K562 (cell line): Measurements from ENCODE around the gene PARP1. TPM values are rescaled to one million over a fixed set of nuclear protein-coding genes. Genes with fewer than 3 reads are reported as not detected.

Source experiments
- ATAC-seq: fragments of 200-7000 bp; cut with Tn5 transposase; 3 replicates; pipeline ENCODE4 v1.9.1; 2020; ENCODE audit warnings: moderate library complexity
- BruUV-seq: library from RNA; stranded (reverse); fragments of 400-500 nt; replicated peaks from 2 replicates; lab custom pipeline; 2021; lab: Mats Ljungman, UMichigan
- CTCF ChIA-PET: fragments of 300-600 bp; formaldehyde crosslinking; extraction: SDS; loops from one replicate; lab custom pipeline; 2021; ENCODE audit warnings: low intra/inter-chr PET ratio; lab: Yijun Ruan, JAX
- POLR2A ChIA-PET: fragments of 300-600, 350-650 bp; sonication (Branson Sonifier 250); formaldehyde crosslinking; extraction: SDS; loops from one replicate; lab custom pipeline; 2021; ENCODE audit warnings: antibody characterized with exemption, inconsistent platforms; lab: Yijun Ruan, JAX
- DNase-seq, 4 experiments: peaks; one replicate each; pipeline versions ENCODE4 v3.0.0 to v3.0.0-alpha.2; 2011 to 2018; ENCODE audit warnings: low spot score in 3 of 4, mixed read lengths in 3 of 4; ENCODE audit errors: extremely low read depth in 1 of 4
- FAIRE-seq: peaks from 2 replicates; lab custom pipeline; 2011; peaks lifted over from hg19 to GRCh38; lab: Jason Lieb, UNC
- H2AFZ ChIP-seq: 2 replicates; pipeline ENCODE4 v1.6.0; 2011; ENCODE audit warnings: low read depth, low read length, control low read depth, inconsistent platforms
- H3K27ac ChIP-seq: fragments of 200-600 bp; 3 replicates; pipeline ENCODE4 v1.8.0; 2011; ENCODE audit warnings: low read depth, mild to moderate bottlenecking, control low read depth, inconsistent platforms, low read length, moderate library complexity, mixed read lengths; ENCODE audit errors: extremely low read depth
- H3K27me3 ChIP-seq, 2 experiments: fragments of 300-600 bp in 1 of 2; 2 replicates in 1 of 2; 3 replicates in 1 of 2; pipeline versions ENCODE4 v1.6.0 to v1.8.0; 2011; ENCODE audit warnings: inconsistent platforms in 2 of 2, low read length in 2 of 2, mild to moderate bottlenecking in 1 of 2, mixed read lengths in 1 of 2, moderate library complexity in 1 of 2; ENCODE audit not compliant: control insufficient read depth in 2 of 2, insufficient read depth in 2 of 2
- H3K36me3 ChIP-seq: fragments of 300-600 bp; 3 replicates; pipeline ENCODE4 v1.8.0; 2011; ENCODE audit warnings: mild to moderate bottlenecking, low read length, inconsistent platforms; ENCODE audit not compliant: control insufficient read depth, insufficient read depth
- H3K4me1 ChIP-seq, 2 experiments: fragments of 200-600 bp in 1 of 2; replicated peaks in 1 of 2; 2 replicates in 1 of 2; 3 replicates in 1 of 2; pipeline versions ENCODE4 v1.5.1 to v1.8.0; 2011; ENCODE audit warnings: inconsistent platforms in 2 of 2, low read length in 2 of 2, mild to moderate bottlenecking in 1 of 2, mixed read lengths in 1 of 2, moderate library complexity in 1 of 2; ENCODE audit not compliant: control insufficient read depth in 2 of 2, insufficient read depth in 2 of 2
- H3K4me2 ChIP-seq: 2 replicates; pipeline ENCODE4 v1.6.1; 2011; ENCODE audit warnings: low read length, control low read depth, inconsistent platforms, mixed read lengths; ENCODE audit not compliant: insufficient read depth
- H3K4me3 ChIP-seq: fragments of 200-600 bp; sonication (generic), shearing (Covaris generic); 2 replicates; pipeline ENCODE4 v1.5.1; 2016; ENCODE audit warnings: control low read depth, inconsistent platforms
- H3K79me2 ChIP-seq: fragments of 200-600 bp; 3 replicates; pipeline ENCODE4 v1.8.0; 2011; ENCODE audit warnings: low read length, inconsistent platforms; ENCODE audit not compliant: control insufficient read depth, insufficient read depth
- H3K9ac ChIP-seq, 2 experiments: 2 replicates each; pipeline versions ENCODE4 v1.6.0 to v1.6.1; 2011; ENCODE audit warnings: low read depth in 2 of 2, low read length in 2 of 2, control low read depth in 1 of 2, inconsistent platforms in 1 of 2, mild to moderate bottlenecking in 1 of 2, mixed read lengths in 1 of 2; ENCODE audit not compliant: insufficient read depth in 1 of 2
- H3K9me1 ChIP-seq: one replicate; pipeline ENCODE4 v1.6.0; 2011; ENCODE audit warnings: inconsistent platforms, mild to moderate bottlenecking, low read length, moderate library complexity; ENCODE audit not compliant: control insufficient read depth, insufficient read depth
- H3K9me3 ChIP-seq: replicated peaks from 2 replicates; pipeline ENCODE4 v1.5.1; 2011; ENCODE audit warnings: low read depth, low read length, inconsistent platforms; ENCODE audit not compliant: control insufficient read depth, insufficient read depth
- H4K20me1 ChIP-seq: replicated peaks from 2 replicates; pipeline ENCODE4 v1.6.1; 2011; ENCODE audit warnings: low read length, inconsistent platforms, mixed read lengths; ENCODE audit not compliant: control insufficient read depth, insufficient read depth
- ATF7 ChIP-seq: fragments of 450-650 bp; IDR thresholded peaks from 2 replicates; pipeline ENCODE4 v1.7.1; 2014; ENCODE audit warnings: mild to moderate bottlenecking, moderate library complexity
- CBX3 ChIP-seq, 2 experiments: IDR thresholded peaks; 1 replicate in 1 of 2; 2 replicates in 1 of 2; pipeline ENCODE4 v1.6.1; 2012; ENCODE audit warnings: inconsistent platforms in 2 of 2, low read length in 2 of 2, borderline replicate concordance in 1 of 2, control low read depth in 1 of 2
- CC2D1A ChIP-seq: fragments of 450-650 bp; IDR thresholded peaks from 2 replicates; pipeline ENCODE4 v1.6.1; 2017; ENCODE audit warnings: mild to moderate bottlenecking
- CXXC5 ChIP-seq: fragments of 250-450 bp; sonication (Bioruptor Pico); IDR thresholded peaks from 2 replicates; pipeline ENCODE4 v1.8.0; 2022; ENCODE audit warnings: inconsistent platforms, mild to moderate bottlenecking, moderate library complexity
- MYNN ChIP-seq, 2 experiments: sonication (generic); formaldehyde crosslinking in 1 of 2; IDR thresholded peaks; 2 replicates each; pipeline versions ENCODE4 v1.5.0 to v1.6.1; 2016 to 2020; ENCODE audit warnings: antibody characterized with exemption in 1 of 2, missing genetic modification reagents in 1 of 2
- POLR2H ChIP-seq: IDR thresholded peaks from 2 replicates; pipeline ENCODE4 v1.6.1; 2016; ENCODE audit warnings: missing genetic modification characterization, low read depth, mild to moderate bottlenecking, control low read depth, missing compliant biosample characterization, moderate library complexity
- RFX7 ChIP-seq: fragments of 250-450 bp; sonication (Bioruptor Pico); IDR thresholded peaks from 2 replicates; pipeline ENCODE4 v1.5.1; 2021; ENCODE audit warnings: mild to moderate bottlenecking
- SETDB1 ChIP-seq: IDR thresholded peaks from one replicate; pipeline ENCODE4 v1.6.1; 2012; ENCODE audit warnings: low read length, control low read depth, inconsistent platforms
- SNIP1 ChIP-seq: fragments of 450-650 bp; IDR thresholded peaks from 2 replicates; pipeline ENCODE4 v1.7.1; 2017; ENCODE audit warnings: low read depth, mild to moderate bottlenecking
- ZFX ChIP-seq: sonication (generic); formaldehyde crosslinking; IDR thresholded peaks from 2 replicates; pipeline ENCODE4 v1.8.0; 2022; ENCODE audit warnings: mild to moderate bottlenecking, missing genetic modification reagents, moderate library complexity
- ZNF263 ChIP-seq: sonication (generic); formaldehyde crosslinking; IDR thresholded peaks from 2 replicates; pipeline ENCODE4 v1.8.0; 2022; ENCODE audit warnings: mild to moderate bottlenecking, missing genetic modification reagents, borderline replicate concordance
- ZNF318 ChIP-seq, 2 experiments: fragments of 450-650 bp; IDR thresholded peaks; 2 replicates each; pipeline ENCODE4 v1.6.1; 2016; ENCODE audit warnings: mild to moderate bottlenecking in 2 of 2, borderline replicate concordance in 1 of 2, low read depth in 1 of 2, moderate library complexity in 1 of 2
- WGBS: fragments of 100-300 bp; shearing (Covaris generic); methylation state at CpG from one replicate; pipeline ENCODE4 v1.1.6; 2016; ENCODE audit warnings: low coverage, mixed read lengths; ENCODE audit not compliant: insufficient coverage; ENCODE audit errors: missing lambda C conversion rate; 5-methylcytosine and 5-hydroxymethylcytosine counted together
- in situ Hi-C: fragments of 300-500 bp; cut with MboI; formaldehyde crosslinking; loops from 4 replicates; pipeline ENCODE4 v1.15.0; 2018; ENCODE audit warnings: inconsistent platforms, mixed read lengths
- intact Hi-C: fragments of 100-400 bp; cut with micrococcal nuclease; formaldehyde crosslinking; loops from 2 replicates; pipeline ENCODE4 v1.14.2; 2022
- polyA plus RNA-seq, 8 experiments: library from polyadenylated mRNA; depleted of rRNA in 4 of 8; stranded (reverse) in 5 of 8; unstranded in 3 of 8; fragments of >200 nt; fragmentation: Nextera tagmentation in 2 of 8; fragmentation: Illumina TruSeq in 1 of 8; extraction: Ambion mirVana in 2 of 8; extraction: Trizol in 1 of 8; gene quantifications; 2 replicates each; pipeline versions ENCODE4 v1.2.1 to v1.2.3, GENCODE V29; 2011 to 2014; ENCODE audit warnings: inconsistent platforms in 1 of 8, missing spikeins in 1 of 8
- total RNA-seq, 7 experiments: library from RNA; depleted of rRNA in 6 of 7; stranded (reverse); fragments of >200 nt in 6 of 7; fragmentation: Illumina TruSeq in 2 of 7; extraction: Trizol in 2 of 7; gene quantifications; 2 replicates each; pipeline versions ENCODE4 v1.2.1 to v1.2.3, GENCODE V29; 2011 to 2021; ENCODE audit warnings: low replicate concordance in 1 of 7

PARP1 gene
- total and polyA plus RNA-seq, 9 of the 15 experiments (the other 6 are each of a cell fraction or from before 2014, with no cell fraction given): 121 to 306 (median 250) TPM

GRCh38 chr1:226428791-226429461 is 21.0 kb upstream of the PARP1 start (continued):
- TF ChIP-seq POLR2H (tag) (no peak), ATF7 (no peak), CC2D1A (no peak)
- TF ChIP-seq, all 486 proteins: peak for 0

- Histone ChIP-seq H3K4me3 (no peak overlapping the region), H3K79me2 (no peaks in the 10 kb centered on the region), H3K4me1 (no peaks in the 10 kb centered on the region; a peak in 1 of 5 replicates), H2AFZ (no peak overlapping the region), H3K27me3 (peaks cover 25 to 50% of the 10 kb centered on the region in 2 experiments), H3K9ac (no peak overlapping the region), H3K36me3 (no peaks in the 10 kb centered on the region), H3K9me1 (no peaks in the 10 kb centered on the region), H3K27ac (no peak overlapping the region), H3K9me3 (no peaks in the 10 kb centered on the region), H4K20me1 (no peaks in the 10 kb centered on the region), H3K4me2 (no peak overlapping the region)
- ATAC-seq (no peak), FAIRE-seq (no peak), DNase-seq (no peak)
- TF ChIP-seq RFX7: no peak
- TF ChIP-seq ZFX: no peak
- no peak for TF ChIP-seq SNIP1
- TF ChIP-seq SETDB1: no peak
- no peak for TF ChIP-seq ZNF318 (IDR thresholded peaks at IDR 0.05; ENCODE audit: borderline replicate concordance in 1 of 2, low read depth in 1 of 2)
- no peak for TF ChIP-seq ZNF263 (CRISPR knock-in tag)
- TF ChIP-seq CXXC5: no peak
- TF ChIP-seq CBX3 (IDR thresholded peaks at IDR 0.05; ENCODE audit: borderline replicate concordance in 1 of 2, low read length in 2 of 2): no peak
- TF ChIP-seq MYNN (IDR thresholded peaks at IDR 0.05): no peak
- TF ChIP-seq MYNN (CRISPR knock-in tag; IDR thresholded peaks at IDR 0.05): no peak
- BruUV-seq: no TSS peak
- POLR2A ChIA-PET: interaction anchor here (0.6 to 1.3 kb wide), 2 partner anchors 11 to 22 kb away, joined by 3 to 5 read pairs; no protein-coding TSS in a partner anchor
- 0% methylated on average over 5 of the region's 5 CpGs for WGBS
- CTCF ChIA-PET: no interaction called here
- in situ Hi-C loops: no loop called here
- intact Hi-C loops: loop anchor here (10.0 kb wide), 1 partner anchor 396 kb away; no protein-coding TSS in a partner anchor
These were observed 20.5 kb upstream of the PARP1 start for GRCh38 chr1:226428348-226428747.
